HepG2 (cell line): ENCODE data around the gene TMEM165. TPM values are rescaled to one million over a fixed set of nuclear protein-coding genes. Genes with fewer than 3 reads are reported as not detected.

Experiments
- ADNP ChIP-seq: sonication (generic); formaldehyde crosslinking; IDR thresholded peaks from 2 replicates; pipeline ENCODE4 v1.4.0; 2020; ENCODE audit warnings: missing genetic modification reagents
- BORCS8-MEF2B ChIP-seq: sonication (generic); formaldehyde crosslinking; IDR thresholded peaks from 2 replicates; pipeline ENCODE4 v1.8.0; 2022; ENCODE audit warnings: mild to moderate bottlenecking, missing genetic modification reagents
- DDIT3 ChIP-seq: sonication (generic); formaldehyde crosslinking; IDR thresholded peaks from 2 replicates; pipeline ENCODE4 v1.4.0; 2020; ENCODE audit warnings: mild to moderate bottlenecking, missing genetic modification reagents
- ELF3 ChIP-seq: IDR thresholded peaks from 2 replicates; pipeline ENCODE4 v1.6.1; 2016; ENCODE audit warnings: missing genetic modification reagents, missing compliant biosample characterization
- FOXK1 ChIP-seq: sonication (generic); formaldehyde crosslinking; IDR thresholded peaks from 2 replicates; pipeline ENCODE4 v1.4.0; 2020; ENCODE audit warnings: low read depth, missing genetic modification reagents, borderline replicate concordance
- HMGXB3 ChIP-seq: sonication (generic); formaldehyde crosslinking; IDR thresholded peaks from 2 replicates; pipeline ENCODE4 v1.4.0; 2020; ENCODE audit warnings: missing genetic modification reagents, borderline replicate concordance
- MAX ChIP-seq: IDR thresholded peaks from 2 replicates; pipeline ENCODE4 v1.6.1; 2012; ENCODE audit warnings: inconsistent platforms
- MBD4 ChIP-seq: IDR thresholded peaks from 2 replicates; pipeline ENCODE4 v1.6.1; 2012; ENCODE audit warnings: low read length, inconsistent platforms, borderline replicate concordance
- MED13 ChIP-seq: sonication (generic); formaldehyde crosslinking; IDR thresholded peaks from 2 replicates; pipeline ENCODE4 v1.5.0; 2020; ENCODE audit warnings: missing genetic modification reagents
- MED8 ChIP-seq: sonication (generic); formaldehyde crosslinking; IDR thresholded peaks from 2 replicates; pipeline ENCODE4 v1.8.1; 2023; ENCODE audit warnings: mild to moderate bottlenecking, missing genetic modification reagents; ENCODE audit not compliant: insufficient replicate concordance
- NFYC ChIP-seq: IDR thresholded peaks from 2 replicates; pipeline ENCODE4 v1.6.1; 2016; ENCODE audit warnings: missing genetic modification reagents, missing compliant biosample characterization
- SATB2 ChIP-seq: sonication (generic); formaldehyde crosslinking; IDR thresholded peaks from 2 replicates; pipeline ENCODE4 v1.5.0; 2020; ENCODE audit warnings: missing genetic modification reagents
- SIX1 ChIP-seq: sonication (generic); formaldehyde crosslinking; IDR thresholded peaks from 2 replicates; pipeline ENCODE4 v1.4.0; 2020; ENCODE audit warnings: missing genetic modification reagents, borderline replicate concordance
- SRSF4 ChIP-seq: fragments of 200-400 bp; formaldehyde crosslinking; IDR thresholded peaks from one replicate; pipeline ENCODE4 v1.6.1; 2018; ENCODE audit warnings: mild to moderate bottlenecking, low read depth, low read length, moderate library complexity; ENCODE audit not compliant: poor library complexity, severe bottlenecking
- THAP9 ChIP-seq: sonication (generic); formaldehyde crosslinking; IDR thresholded peaks from 2 replicates; pipeline ENCODE4; 2020; ENCODE audit warnings: missing genetic modification reagents, mild to moderate bottlenecking, borderline replicate concordance
- XRCC5 ChIP-seq: fragments of 200-400 bp; formaldehyde crosslinking; optimal IDR thresholded peaks from 2 replicates; pipeline ENCODE3; 2017; ENCODE audit warnings: mild to moderate bottlenecking, low read length
- ZKSCAN8 ChIP-seq: IDR thresholded peaks from 2 replicates; pipeline ENCODE4 v1.6.1; 2016; ENCODE audit warnings: borderline replicate concordance, missing genetic modification reagents, missing compliant biosample characterization
- ZNF101 ChIP-seq: sonication (generic); formaldehyde crosslinking; IDR thresholded peaks from 2 replicates; pipeline ENCODE4 v1.4.0; 2020; ENCODE audit warnings: mild to moderate bottlenecking, low read depth, missing genetic modification reagents, borderline replicate concordance
- ZNF260 ChIP-seq: sonication (generic); formaldehyde crosslinking; IDR thresholded peaks from 2 replicates; pipeline ENCODE4 v1.4.0; 2020; ENCODE audit warnings: missing genetic modification reagents, low read depth, mild to moderate bottlenecking, borderline replicate concordance
- ZNF350 ChIP-seq: sonication (generic); formaldehyde crosslinking; IDR thresholded peaks from 2 replicates; pipeline ENCODE4 v1.4.0; 2020; ENCODE audit warnings: mild to moderate bottlenecking, low read depth, missing genetic modification reagents, borderline replicate concordance
- ZNF83 ChIP-seq: sonication (generic); formaldehyde crosslinking; IDR thresholded peaks from 2 replicates; pipeline ENCODE4 v1.4.0; 2020; ENCODE audit warnings: missing genetic modification reagents, mild to moderate bottlenecking, borderline replicate concordance
- polyA plus RNA-seq, 8 experiments: library from polyadenylated mRNA; depleted of rRNA in 3 of 8; stranded (reverse) in 7 of 8; unstranded in 1 of 8; fragments of >200 nt; fragmentation: Illumina TruSeq in 4 of 8; extraction: Trizol in 4 of 8; gene quantifications; 2 replicates each; pipeline versions ENCODE4 v1.2.1 to v1.2.3, GENCODE V29; 2011 to 2016; ENCODE audit warnings: low read depth in 4 of 8, missing spikeins in 1 of 8, mixed read lengths in 1 of 8; ENCODE audit not compliant: insufficient read depth in 1 of 8
- total RNA-seq, 5 experiments: library from RNA; depleted of rRNA; stranded (reverse); fragments of >200 nt; fragmentation: Illumina TruSeq; extraction: Trizol; gene quantifications; 2 replicates each; pipeline ENCODE4 v1.2.3, GENCODE V29; 2016; ENCODE audit warnings: low read depth in 1 of 5

The TMEM165 gene
- total and polyA plus RNA-seq, 2 of the 13 experiments (the other 11 are each of a cell fraction or from before 2014, with no cell fraction given) = 54.6 to 103 TPM

GRCh38 chr4:55395529-55396307 is at the start of gene TMEM165 (continued):
- TF ChIP-seq THAP9 (peak; percentile 67; the same call in 1 of the 2 replicates), FOXK1 (CRISPR knock-in tag) (peak; percentile 46; the same call in 1 of the 2 replicates), MAX (peak; percentile 83), MBD4 (no peak), ELF3 (CRISPR knock-in tag) (no peak), XRCC5 (peak; percentile 34), ZNF101 (CRISPR knock-in tag) (no peak; the same call in 1 of the 2 replicates), ZKSCAN8 (CRISPR knock-in tag) (no peak), NFYC (peak; percentile 86), HMGXB3 (CRISPR knock-in tag) (no peak), MED8 (CRISPR knock-in tag) (peak; percentile 83), SIX1 (CRISPR knock-in tag) (no peak), ZNF260 (CRISPR knock-in tag) (no peak), ZNF350 (CRISPR knock-in tag) (peak; percentile 80), DDIT3 (CRISPR knock-in tag) (no peak), ADNP (CRISPR knock-in tag) (no peak), BORCS8-MEF2B (no peak), ZNF83 (CRISPR knock-in tag) (no peak), SRSF4 (no peak), MED13 (CRISPR knock-in tag) (peak; percentile 42; the same call in 1 of the 2 replicates), SATB2 (0 out of 2 replicates have a peak, but pooled peaks have one; percentile 59)
